Measurements from ENCODE around the gene ITSN1. TPM values are rescaled to one million over a fixed set of nuclear protein-coding genes. Genes with fewer than 3 reads are reported as not detected.

Gene ITSN1
- polyA plus RNA-seq, 1 donor from 2014 or later = 35.1 TPM

GRCh38 chr21:33677450-33677849 lies 35.1 kb downstream of the ITSN1 start:
- H3K9me3 ChIP-seq (ENCODE audit: low read length) = no peaks in the 10 kb centered on the region
- no peaks in the 10 kb centered on the region for H3K36me3 ChIP-seq (ENCODE audit: insufficient read depth, low read length)
- H3K4me2 ChIP-seq (ENCODE audit: low read length) = no peak overlapping the region
- H4K20me1 ChIP-seq (ENCODE audit: insufficient read depth) = no peaks in the 10 kb centered on the region
- no peaks in the 10 kb centered on the region for H3K27me3 ChIP-seq (ENCODE audit: insufficient read depth, low read depth, low read length)
- H2AFZ ChIP-seq (ENCODE audit: low read depth, low read length) = no peak overlapping the region
- no peak for TF ChIP-seq EZH2 (IDR thresholded peaks at IDR 0.05; ENCODE audit: borderline replicate concordance, insufficient read depth, low read length, poor library complexity, severe bottlenecking)
- no peaks in the 10 kb centered on the region for H3K9me2 ChIP-seq (ENCODE audit: insufficient read depth, low read length)
- H3K79me2 ChIP-seq (replicated peaks; ENCODE audit: insufficient read depth, low read length) = peaks cover 18% of the 10 kb centered on the region
- H3F3A ChIP-seq (ENCODE audit: insufficient read depth, low read length, poor library complexity, severe bottlenecking) = no peaks in the 10 kb centered on the region
- no peak overlapping the region for H3K9ac ChIP-seq (ENCODE audit: low read length)
- H3K4me3 ChIP-seq (ENCODE audit: low read length) = no peak overlapping the region
- H3K27ac ChIP-seq (ENCODE audit: low read length) = no peak overlapping the region

DNA sequence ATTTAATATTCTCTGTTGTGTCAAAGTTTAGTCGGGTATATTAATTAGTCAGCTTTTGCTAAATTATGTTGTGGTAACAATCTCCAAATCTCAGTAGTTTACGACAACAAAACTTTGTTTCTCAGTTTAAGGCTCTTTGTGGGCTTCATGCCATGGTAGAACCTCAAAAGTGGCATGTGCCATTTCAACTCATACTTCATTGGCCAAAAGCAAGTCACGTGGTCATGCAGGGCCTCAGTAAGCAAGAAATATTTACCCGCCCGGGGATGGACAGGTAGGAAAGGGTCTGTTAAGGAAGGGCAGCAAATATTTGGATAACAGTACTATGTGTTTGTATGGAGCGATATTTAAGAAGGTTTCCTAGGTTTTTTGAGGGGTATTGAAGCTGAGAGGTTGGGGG lies 38.6 kb downstream of the ITSN1 start:
- no peaks in the 10 kb centered on the region for H3F3A ChIP-seq (ENCODE audit: insufficient read depth, low read length, poor library complexity, severe bottlenecking)
- TF ChIP-seq EZH2 (IDR thresholded peaks at IDR 0.05; ENCODE audit: borderline replicate concordance, insufficient read depth, low read length, poor library complexity, severe bottlenecking) (no peak), MXI1 (conservative IDR thresholded peaks at IDR 0.05; ENCODE audit: poor library complexity, severe bottlenecking) (no peak), SMC3 (conservative IDR thresholded peaks at IDR 0.05; ENCODE audit: poor library complexity) (no peak), RAD21 (conservative IDR thresholded peaks at IDR 0.05) (no peak), POLR2AphosphoS5 (IDR thresholded peaks at IDR 0.05) (no peak), REST (IDR thresholded peaks at IDR 0.05; ENCODE audit: borderline replicate concordance) (no peak), EP300 (conservative IDR thresholded peaks at IDR 0.05; ENCODE audit: poor library complexity, severe bottlenecking) (no peak), TAF1 (IDR thresholded peaks at IDR 0.05; ENCODE audit: low read depth) (no peak)
- TF ChIP-seq, protein P1, sequence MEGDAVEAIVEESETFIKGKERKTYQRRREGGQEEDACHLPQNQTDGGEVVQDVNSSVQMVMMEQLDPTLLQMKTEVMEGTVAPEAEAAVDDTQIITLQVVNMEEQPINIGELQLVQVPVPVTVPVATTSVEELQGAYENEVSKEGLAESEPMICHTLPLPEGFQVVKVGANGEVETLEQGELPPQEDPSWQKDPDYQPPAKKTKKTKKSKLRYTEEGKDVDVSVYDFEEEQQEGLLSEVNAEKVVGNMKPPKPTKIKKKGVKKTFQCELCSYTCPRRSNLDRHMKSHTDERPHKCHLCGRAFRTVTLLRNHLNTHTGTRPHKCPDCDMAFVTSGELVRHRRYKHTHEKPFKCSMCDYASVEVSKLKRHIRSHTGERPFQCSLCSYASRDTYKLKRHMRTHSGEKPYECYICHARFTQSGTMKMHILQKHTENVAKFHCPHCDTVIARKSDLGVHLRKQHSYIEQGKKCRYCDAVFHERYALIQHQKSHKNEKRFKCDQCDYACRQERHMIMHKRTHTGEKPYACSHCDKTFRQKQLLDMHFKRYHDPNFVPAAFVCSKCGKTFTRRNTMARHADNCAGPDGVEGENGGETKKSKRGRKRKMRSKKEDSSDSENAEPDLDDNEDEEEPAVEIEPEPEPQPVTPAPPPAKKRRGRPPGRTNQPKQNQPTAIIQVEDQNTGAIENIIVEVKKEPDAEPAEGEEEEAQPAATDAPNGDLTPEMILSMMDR (IDR thresholded peaks at IDR 0.05; ENCODE audit: poor library complexity, severe bottlenecking) = no peak
- no peak overlapping the region for H3K4me3 ChIP-seq (ENCODE audit: low read length)
- H3K9me3 ChIP-seq (ENCODE audit: low read length) = no peaks in the 10 kb centered on the region
- peaks cover 29% of the 10 kb centered on the region for H3K79me2 ChIP-seq (replicated peaks; ENCODE audit: insufficient read depth, low read length)
- H3K27me3 ChIP-seq (ENCODE audit: insufficient read depth, low read depth, low read length) = no peaks in the 10 kb centered on the region
- H3K9me2 ChIP-seq (ENCODE audit: insufficient read depth, low read length) = no peaks in the 10 kb centered on the region
- no peaks in the 10 kb centered on the region for H4K20me1 ChIP-seq (ENCODE audit: insufficient read depth)
- H2AFZ ChIP-seq (ENCODE audit: low read depth, low read length) = no peak overlapping the region
- no peak overlapping the region for H3K4me2 ChIP-seq (ENCODE audit: low read length)
- H3K27ac ChIP-seq (ENCODE audit: low read length) = no peak overlapping the region
- H3K36me3 ChIP-seq (ENCODE audit: insufficient read depth, low read length) = no peaks in the 10 kb centered on the region
- H3K9ac ChIP-seq (ENCODE audit: low read length) = no peak overlapping the region
